A549 (cell line): ENCODE results near the gene TRAF4. TPM values are rescaled to one million over a fixed set of nuclear protein-coding genes. Genes with fewer than 3 reads are reported as not detected.

Source experiments
- ATAC-seq, 2 experiments: fragments of 200-7000 bp in 1 of 2; fragments of >200 bp in 1 of 2; cut with Nextera tagmentation in 1 of 2; cut with Tn5 transposase in 1 of 2; 3 replicates each; pipeline versions ENCODE4 v1.8.0 to v1.9.1; 2018 to 2020; ENCODE audit warnings: mild to moderate bottlenecking in 1 of 2, moderate library complexity in 1 of 2
- CTCF ChIA-PET: fragments of 300-600 bp; sonication (Branson Sonifier 250); formaldehyde crosslinking; extraction: SDS; loops from one replicate; lab custom pipeline; 2021; ENCODE audit warnings: antibody characterized with exemption, inconsistent platforms; lab: Yijun Ruan, JAX
- POLR2A ChIA-PET: fragments of 350-600 bp; formaldehyde crosslinking; extraction: SDS; loops from one replicate; lab custom pipeline; 2021; ENCODE audit warnings: antibody characterized with exemption, inconsistent platforms; lab: Yijun Ruan, JAX
- DNase-seq, 2 experiments: peaks; one replicate each; pipeline versions ENCODE4 v3.0.0 to v3.0.0-alpha.2; 2011 to 2016; ENCODE audit warnings: low read depth in 1 of 2, low spot score in 1 of 2
- FAIRE-seq: peaks from 2 replicates; lab custom pipeline; 2011; peaks lifted over from hg19 to GRCh38; lab: Jason Lieb, UNC
- H3K27ac ChIP-seq, 2 experiments: fragments of >200 bp; sonication (Bioruptor Twin); formaldehyde crosslinking; 3 replicates each; pipeline ENCODE4 v1.5.1; 2016 to 2017
- H3K4me1 ChIP-seq: fragments of >200 bp; sonication (Bioruptor Twin); formaldehyde crosslinking; 3 replicates; pipeline ENCODE4 v1.6.1; 2016
- H3K4me2 ChIP-seq: fragments of >200 bp; sonication (Bioruptor Twin); formaldehyde crosslinking; 3 replicates; pipeline ENCODE4 v1.6.1; 2016
- H3K4me3 ChIP-seq: fragments of >200 bp; sonication (Bioruptor Twin); formaldehyde crosslinking; 3 replicates; pipeline ENCODE4 v1.5.1; 2016
- H3K9me3 ChIP-seq: fragments of >200 bp; sonication (Bioruptor Twin); formaldehyde crosslinking; 3 replicates; pipeline ENCODE4 v1.6.1; 2016
- BHLHE40 ChIP-seq: IDR thresholded peaks from 2 replicates; pipeline ENCODE4 v1.6.1; 2012; ENCODE audit warnings: low read depth, low read length, inconsistent platforms
- CBX2 ChIP-seq: fragments of 200-600 bp; sonication (generic); IDR thresholded peaks from 2 replicates; pipeline ENCODE4 v1.6.1; 2016; ENCODE audit warnings: low read depth, mild to moderate bottlenecking, borderline replicate concordance
- EHF ChIP-seq: fragments of 250-450 bp; sonication (Bioruptor Pico); IDR thresholded peaks from 2 replicates; pipeline ENCODE4 v1.5.0; 2020; ENCODE audit warnings: mild to moderate bottlenecking
- EHMT2 ChIP-seq: fragments of 200-600 bp; sonication (generic); IDR thresholded peaks from 2 replicates; pipeline ENCODE4 v1.6.1; 2016; ENCODE audit warnings: antibody characterized with exemption, low read depth, mild to moderate bottlenecking, moderate library complexity
- EP300 ChIP-seq, 2 experiments: fragments of >200 bp; sonication (Bioruptor Twin); formaldehyde crosslinking; IDR thresholded peaks; 2 replicates in 1 of 2; 3 replicates in 1 of 2; pipeline ENCODE4 v1.6.1; 2016 to 2017
- FOSB ChIP-seq: fragments of 250-450 bp; sonication (Bioruptor Pico); IDR thresholded peaks from 2 replicates; pipeline ENCODE4 v1.5.0; 2020; ENCODE audit warnings: mild to moderate bottlenecking, moderate library complexity
- GATA3 ChIP-seq: IDR thresholded peaks from 2 replicates; pipeline ENCODE4 v1.6.1; 2012; ENCODE audit warnings: borderline replicate concordance
- HEYL ChIP-seq: fragments of 250-450 bp; sonication (Bioruptor Pico); IDR thresholded peaks from 2 replicates; pipeline ENCODE4 v1.8.0; 2021; ENCODE audit warnings: mild to moderate bottlenecking, moderate library complexity
- HOXA7 ChIP-seq: fragments of 250-450 bp; sonication (Bioruptor Pico); IDR thresholded peaks from 2 replicates; pipeline ENCODE4 v1.5.0; 2020; ENCODE audit warnings: mild to moderate bottlenecking, moderate library complexity
- HOXB13 ChIP-seq: fragments of 250-450 bp; sonication (Bioruptor Pico); IDR thresholded peaks from 2 replicates; pipeline ENCODE4 v1.5.0; 2020; ENCODE audit warnings: low read depth, mild to moderate bottlenecking, moderate library complexity
- HOXB5 ChIP-seq: fragments of 250-450 bp; sonication (Bioruptor Pico); IDR thresholded peaks from 2 replicates; pipeline ENCODE4 v1.5.0; 2020; ENCODE audit warnings: mild to moderate bottlenecking, moderate library complexity
- JUN ChIP-seq, 2 experiments: fragments of >200 bp; sonication (Bioruptor Twin); formaldehyde crosslinking; IDR thresholded peaks; 2 replicates in 1 of 2; 3 replicates in 1 of 2; pipeline ENCODE4 v1.6.1; 2016 to 2017
- MAFK ChIP-seq: fragments of 450-650 bp; IDR thresholded peaks from 2 replicates; pipeline ENCODE4 v1.6.1; 2014; ENCODE audit not compliant: partially characterized antibody
- MYC ChIP-seq: IDR thresholded peaks from 2 replicates; pipeline ENCODE4 v1.6.1; 2012; ENCODE audit warnings: mild to moderate bottlenecking, inconsistent platforms, low read length, improper control_type of control experiment, borderline replicate concordance
- NPAS2 ChIP-seq: fragments of 250-450 bp; sonication (Bioruptor Pico); IDR thresholded peaks from 2 replicates; pipeline ENCODE4 v1.8.0; 2022; ENCODE audit warnings: mild to moderate bottlenecking, moderate library complexity, borderline replicate concordance
- POLR2A ChIP-seq: IDR thresholded peaks from 2 replicates; pipeline ENCODE4 v1.6.1; 2012; ENCODE audit warnings: mild to moderate bottlenecking, low read length
- POLR2AphosphoS2 ChIP-seq: conservative IDR thresholded peaks from 2 replicates; pipeline ENCODE4 v1.6.1; 2012; ENCODE audit warnings: low read length, improper control_type of control experiment, inconsistent platforms
- RAD21 ChIP-seq, 2 experiments: fragments of >200 bp in 1 of 2; sonication (Bioruptor Twin) in 1 of 2; formaldehyde crosslinking in 1 of 2; IDR thresholded peaks in 1 of 2; conservative IDR thresholded peaks in 1 of 2; 2 replicates in 1 of 2; 3 replicates in 1 of 2; pipeline ENCODE4 v1.6.1; 2012 to 2018; ENCODE audit warnings: inconsistent platforms in 1 of 2
- RARB ChIP-seq: fragments of 250-450 bp; sonication (Bioruptor Pico); IDR thresholded peaks from 2 replicates; pipeline ENCODE4 v1.8.0; 2021; ENCODE audit warnings: mild to moderate bottlenecking, moderate library complexity
- RNF2 ChIP-seq: fragments of 200-600 bp; sonication (generic); IDR thresholded peaks from 2 replicates; pipeline ENCODE4 v1.6.1; 2016; ENCODE audit warnings: low read depth, mild to moderate bottlenecking, antibody characterized with exemption, moderate library complexity, borderline replicate concordance
- ZFP36 ChIP-seq: fragments of 450-650 bp; IDR thresholded peaks from 2 replicates; pipeline ENCODE4 v1.6.1; 2014; ENCODE audit warnings: borderline replicate concordance; ENCODE audit not compliant: partially characterized antibody
- WGBS: methylation state at CpG from one replicate; pipeline ENCODE4 v1.1.6; 2017; ENCODE audit errors: missing lambda C conversion rate; 5-methylcytosine and 5-hydroxymethylcytosine counted together
- polyA minus RNA-seq: library from RNA; depleted of rRNA, polyadenylated mRNA; stranded (reverse); fragments of >200 nt; gene quantifications from 2 replicates; pipeline ENCODE4 v1.2.3, GENCODE V29; 2011; rRNA and poly(A)+ RNA removed
- polyA plus RNA-seq, 4 experiments: library from polyadenylated mRNA; depleted of rRNA in 3 of 4; stranded (reverse); fragments of >200 nt; fragmentation: RNase III in 1 of 4; extraction: RNeasy Plus Mini Kit Qiagen cat#74134 plus additional on column Dnase treatment in 1 of 4; gene quantifications; 2 replicates in 3 of 4; 3 replicates in 1 of 4; pipeline ENCODE4 v1.2.3, GENCODE V29; 2011 to 2017
- TF ChIP-seq, protein P1 (sequence below): fragments of >200 bp; sonication (Bioruptor Twin); formaldehyde crosslinking; IDR thresholded peaks from 3 replicates; pipeline ENCODE4 v1.5.1; 2016
- TF ChIP-seq, protein P2 (sequence below): fragments of 450-650 bp; IDR thresholded peaks from 2 replicates; pipeline ENCODE4 v1.6.1; 2014; ENCODE audit warnings: antibody characterized with exemption
- TF ChIP-seq, protein P3 (sequence below): fragments of 200-600 bp; sonication (generic); IDR thresholded peaks from 2 replicates; pipeline ENCODE4 v1.6.1; 2016; ENCODE audit warnings: antibody characterized with exemption, mild to moderate bottlenecking, moderate library complexity
- TF ChIP-seq, protein P4 (sequence below): fragments of >200 bp; sonication (Bioruptor Twin); formaldehyde crosslinking; IDR thresholded peaks from 2 replicates; pipeline ENCODE4 v1.6.1; 2016
- TF ChIP-seq, protein P5 (sequence below): fragments of 250-450 bp; sonication (Bioruptor Pico); IDR thresholded peaks from 2 replicates; pipeline ENCODE4 v1.5.0; 2021; ENCODE audit warnings: mild to moderate bottlenecking, moderate library complexity, borderline replicate concordance

Gene TRAF4, protein sequence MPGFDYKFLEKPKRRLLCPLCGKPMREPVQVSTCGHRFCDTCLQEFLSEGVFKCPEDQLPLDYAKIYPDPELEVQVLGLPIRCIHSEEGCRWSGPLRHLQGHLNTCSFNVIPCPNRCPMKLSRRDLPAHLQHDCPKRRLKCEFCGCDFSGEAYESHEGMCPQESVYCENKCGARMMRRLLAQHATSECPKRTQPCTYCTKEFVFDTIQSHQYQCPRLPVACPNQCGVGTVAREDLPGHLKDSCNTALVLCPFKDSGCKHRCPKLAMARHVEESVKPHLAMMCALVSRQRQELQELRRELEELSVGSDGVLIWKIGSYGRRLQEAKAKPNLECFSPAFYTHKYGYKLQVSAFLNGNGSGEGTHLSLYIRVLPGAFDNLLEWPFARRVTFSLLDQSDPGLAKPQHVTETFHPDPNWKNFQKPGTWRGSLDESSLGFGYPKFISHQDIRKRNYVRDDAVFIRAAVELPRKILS
- 64.0 and 70.2 TPM in 2 replicates for polyA plus RNA-seq (2011; rRNA removed)
- polyA plus RNA-seq (2012; cell fraction: cytosol; rRNA removed), result 126 and 156 TPM in 2 replicates
- polyA plus RNA-seq (2012; cell fraction: nucleus; rRNA removed), result 492 and 652 TPM in 2 replicates
- polyA plus RNA-seq (2017; fragmentation: RNase III; extraction: RNeasy Plus Mini Kit Qiagen cat#74134 plus additional on column Dnase treatment), result 65.0 to 68.2 TPM (median 66.0 TPM) in 3 replicates
- 215 and 259 TPM in 2 replicates for polyA minus RNA-seq

DNA sequence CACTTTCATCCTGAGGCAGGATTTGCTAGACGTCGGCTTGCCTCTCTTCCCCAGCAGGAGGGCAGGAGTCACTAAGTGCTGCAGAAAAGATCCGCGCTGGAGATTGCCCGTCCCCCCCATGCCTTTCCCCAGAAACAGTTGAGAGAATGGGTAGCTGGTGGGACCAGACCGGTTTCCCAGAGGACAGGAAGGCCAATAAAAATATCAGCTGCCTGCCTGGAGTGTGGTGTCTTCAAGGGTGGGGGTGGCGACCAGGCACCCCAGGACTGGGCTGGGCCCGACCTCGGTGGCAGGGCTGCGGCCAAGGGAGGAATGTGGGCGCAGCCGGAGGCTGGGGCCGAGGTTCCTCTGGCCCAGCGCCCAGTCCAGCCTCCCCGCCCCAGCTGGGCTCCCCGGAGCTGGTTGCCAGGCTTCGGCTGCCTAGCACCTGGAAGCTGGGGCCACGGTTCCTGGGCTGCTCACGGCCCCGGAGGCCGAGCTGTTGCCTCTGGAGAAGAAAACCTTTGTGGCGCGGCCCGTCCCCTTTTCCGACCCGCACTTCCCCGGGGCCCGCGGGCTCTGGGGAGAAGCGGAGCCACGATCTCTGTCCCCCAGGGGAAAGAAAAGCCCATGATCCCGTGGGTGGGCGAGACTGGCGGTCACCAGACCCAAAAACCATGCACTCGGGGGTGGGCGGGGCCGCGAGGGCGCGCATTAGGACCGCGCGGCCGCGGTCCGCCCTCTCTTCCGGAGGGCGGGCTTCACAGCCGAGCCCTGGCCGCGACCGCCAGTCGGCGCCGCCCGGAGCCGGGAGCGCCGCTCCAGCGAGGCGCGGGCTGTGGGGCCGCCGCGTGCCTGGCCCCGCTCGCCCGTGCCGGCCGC is at the start of gene TRAF4:
Gene TRAF4 (plus strand): TSS at position 769 of the 861 bp plus-strand sequence. CDS start 102 bp downstream, outside the sequence.
- ATAC-seq, result peak; percentile 66 to 72
- WGBS, result 1% methylated on average over 41 of the region's 70 CpGs
- peak; percentile 93 to 96 for DNase-seq
- POLR2A ChIA-PET, result interaction anchor here (0.7 to 12.2 kb wide), 14 partner anchors 8 to 208 kb away, joined by 3 to 369 read pairs (median 5); partner anchors contain the start of genes BLTP2, NEK8, PHF12 and PROCA1
- Histone ChIP-seq H3K9me3 (peaks cover 9% of the 10 kb centered on the region), H3K4me1 (peaks cover 44% of the 10 kb centered on the region), H3K27ac (peak within 1 kb of the TSS; percentile 98 to 99), H3K4me3 (peak within 1 kb of the TSS; percentile 93), H3K4me2 (peak within 1 kb of the TSS; percentile 96)
- CTCF ChIA-PET, result interaction anchor here (0.6 to 22.6 kb wide), 11 partner anchors 7 to 369 kb away, joined by 3 to 977 read pairs (median 3); partner anchors contain the start of genes DHRS13, NEK8, RPL23A and TLCD1
- no peak for FAIRE-seq
- TF ChIP-seq POLR2AphosphoS2, result no peak
- peak; percentile 51; the same call in 1 of the 2 replicates for TF ChIP-seq GATA3
- TF ChIP-seq, protein P1, sequence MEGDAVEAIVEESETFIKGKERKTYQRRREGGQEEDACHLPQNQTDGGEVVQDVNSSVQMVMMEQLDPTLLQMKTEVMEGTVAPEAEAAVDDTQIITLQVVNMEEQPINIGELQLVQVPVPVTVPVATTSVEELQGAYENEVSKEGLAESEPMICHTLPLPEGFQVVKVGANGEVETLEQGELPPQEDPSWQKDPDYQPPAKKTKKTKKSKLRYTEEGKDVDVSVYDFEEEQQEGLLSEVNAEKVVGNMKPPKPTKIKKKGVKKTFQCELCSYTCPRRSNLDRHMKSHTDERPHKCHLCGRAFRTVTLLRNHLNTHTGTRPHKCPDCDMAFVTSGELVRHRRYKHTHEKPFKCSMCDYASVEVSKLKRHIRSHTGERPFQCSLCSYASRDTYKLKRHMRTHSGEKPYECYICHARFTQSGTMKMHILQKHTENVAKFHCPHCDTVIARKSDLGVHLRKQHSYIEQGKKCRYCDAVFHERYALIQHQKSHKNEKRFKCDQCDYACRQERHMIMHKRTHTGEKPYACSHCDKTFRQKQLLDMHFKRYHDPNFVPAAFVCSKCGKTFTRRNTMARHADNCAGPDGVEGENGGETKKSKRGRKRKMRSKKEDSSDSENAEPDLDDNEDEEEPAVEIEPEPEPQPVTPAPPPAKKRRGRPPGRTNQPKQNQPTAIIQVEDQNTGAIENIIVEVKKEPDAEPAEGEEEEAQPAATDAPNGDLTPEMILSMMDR, result peak; percentile 41; the same call in 2 of the 3 replicates
- no peak for TF ChIP-seq HOXA7 (CRISPR knock-in tag)
- no peak; the same call in 1 of the 2 replicates for TF ChIP-seq EHF
- no peak for TF ChIP-seq RARB (CRISPR knock-in tag)
- no peak for TF ChIP-seq MAFK
- TF ChIP-seq CBX2, result no peak
- no peak; the same call in 1 of the 2 replicates for TF ChIP-seq RNF2
- TF ChIP-seq, protein P2, sequence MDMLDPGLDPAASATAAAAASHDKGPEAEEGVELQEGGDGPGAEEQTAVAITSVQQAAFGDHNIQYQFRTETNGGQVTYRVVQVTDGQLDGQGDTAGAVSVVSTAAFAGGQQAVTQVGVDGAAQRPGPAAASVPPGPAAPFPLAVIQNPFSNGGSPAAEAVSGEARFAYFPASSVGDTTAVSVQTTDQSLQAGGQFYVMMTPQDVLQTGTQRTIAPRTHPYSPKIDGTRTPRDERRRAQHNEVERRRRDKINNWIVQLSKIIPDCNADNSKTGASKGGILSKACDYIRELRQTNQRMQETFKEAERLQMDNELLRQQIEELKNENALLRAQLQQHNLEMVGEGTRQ, result no peak
- TF ChIP-seq HEYL (CRISPR knock-in tag), result no peak
- TF ChIP-seq HOXB13, result peak; percentile 41; the same call in 1 of the 2 replicates
- TF ChIP-seq MYC, result peak; percentile 63; the same call in 1 of the 2 replicates
- TF ChIP-seq, protein P3, sequence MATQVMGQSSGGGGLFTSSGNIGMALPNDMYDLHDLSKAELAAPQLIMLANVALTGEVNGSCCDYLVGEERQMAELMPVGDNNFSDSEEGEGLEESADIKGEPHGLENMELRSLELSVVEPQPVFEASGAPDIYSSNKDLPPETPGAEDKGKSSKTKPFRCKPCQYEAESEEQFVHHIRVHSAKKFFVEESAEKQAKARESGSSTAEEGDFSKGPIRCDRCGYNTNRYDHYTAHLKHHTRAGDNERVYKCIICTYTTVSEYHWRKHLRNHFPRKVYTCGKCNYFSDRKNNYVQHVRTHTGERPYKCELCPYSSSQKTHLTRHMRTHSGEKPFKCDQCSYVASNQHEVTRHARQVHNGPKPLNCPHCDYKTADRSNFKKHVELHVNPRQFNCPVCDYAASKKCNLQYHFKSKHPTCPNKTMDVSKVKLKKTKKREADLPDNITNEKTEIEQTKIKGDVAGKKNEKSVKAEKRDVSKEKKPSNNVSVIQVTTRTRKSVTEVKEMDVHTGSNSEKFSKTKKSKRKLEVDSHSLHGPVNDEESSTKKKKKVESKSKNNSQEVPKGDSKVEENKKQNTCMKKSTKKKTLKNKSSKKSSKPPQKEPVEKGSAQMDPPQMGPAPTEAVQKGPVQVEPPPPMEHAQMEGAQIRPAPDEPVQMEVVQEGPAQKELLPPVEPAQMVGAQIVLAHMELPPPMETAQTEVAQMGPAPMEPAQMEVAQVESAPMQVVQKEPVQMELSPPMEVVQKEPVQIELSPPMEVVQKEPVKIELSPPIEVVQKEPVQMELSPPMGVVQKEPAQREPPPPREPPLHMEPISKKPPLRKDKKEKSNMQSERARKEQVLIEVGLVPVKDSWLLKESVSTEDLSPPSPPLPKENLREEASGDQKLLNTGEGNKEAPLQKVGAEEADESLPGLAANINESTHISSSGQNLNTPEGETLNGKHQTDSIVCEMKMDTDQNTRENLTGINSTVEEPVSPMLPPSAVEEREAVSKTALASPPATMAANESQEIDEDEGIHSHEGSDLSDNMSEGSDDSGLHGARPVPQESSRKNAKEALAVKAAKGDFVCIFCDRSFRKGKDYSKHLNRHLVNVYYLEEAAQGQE, result peak; percentile 35; the same call in 1 of the 2 replicates
- no peak for TF ChIP-seq EHMT2
- TF ChIP-seq NPAS2, result 0 out of 2 replicates have a peak, but pooled peaks have one; percentile 12
- TF ChIP-seq, protein P4, sequence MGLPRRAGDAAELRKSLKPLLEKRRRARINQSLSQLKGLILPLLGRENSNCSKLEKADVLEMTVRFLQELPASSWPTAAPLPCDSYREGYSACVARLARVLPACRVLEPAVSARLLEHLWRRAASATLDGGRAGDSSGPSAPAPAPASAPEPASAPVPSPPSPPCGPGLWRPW, result no peak
- peak; percentile 97 for TF ChIP-seq POLR2A
- TF ChIP-seq RAD21 (conservative IDR thresholded peaks at IDR 0.05 in 1 of 2, IDR thresholded peaks at IDR 0.05 in 1 of 2), result 0 out of 5 replicates have a peak, but pooled peaks of 1 of the 2 experiments have one; percentile 1
- 0 out of 2 replicates have a peak, but pooled peaks have one; percentile 44 for TF ChIP-seq HOXB5 (CRISPR knock-in tag)
- no peak for TF ChIP-seq ZFP36
- TF ChIP-seq, protein P5, sequence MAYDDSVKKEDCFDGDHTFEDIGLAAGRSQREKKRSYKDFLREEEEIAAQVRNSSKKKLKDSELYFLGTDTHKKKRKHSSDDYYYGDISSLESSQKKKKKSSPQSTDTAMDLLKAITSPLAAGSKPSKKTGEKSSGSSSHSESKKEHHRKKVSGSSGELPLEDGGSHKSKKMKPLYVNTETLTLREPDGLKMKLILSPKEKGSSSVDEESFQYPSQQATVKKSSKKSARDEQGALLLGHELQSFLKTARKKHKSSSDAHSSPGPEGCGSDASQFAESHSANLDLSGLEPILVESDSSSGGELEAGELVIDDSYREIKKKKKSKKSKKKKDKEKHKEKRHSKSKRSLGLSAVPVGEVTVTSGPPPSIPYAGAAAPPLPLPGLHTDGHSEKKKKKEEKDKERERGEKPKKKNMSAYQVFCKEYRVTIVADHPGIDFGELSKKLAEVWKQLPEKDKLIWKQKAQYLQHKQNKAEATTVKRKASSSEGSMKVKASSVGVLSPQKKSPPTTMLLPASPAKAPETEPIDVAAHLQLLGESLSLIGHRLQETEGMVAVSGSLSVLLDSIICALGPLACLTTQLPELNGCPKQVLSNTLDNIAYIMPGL (CRISPR knock-in tag), result no peak
- peak; percentile 78 to 93; a peak in 3 of 5 replicates for TF ChIP-seq JUN (IDR thresholded peaks at IDR 0.05)
- no peak for TF ChIP-seq BHLHE40
- peak in 1 of 2 experiments; percentile 32; a peak in 1 of 5 replicates for TF ChIP-seq EP300 (IDR thresholded peaks at IDR 0.05)
- TF ChIP-seq FOSB (CRISPR knock-in tag), result no peak; the same call in 1 of the 2 replicates
